ENCODE measurements around the gene SH2D2A. TPM values are rescaled to one million over a fixed set of nuclear protein-coding genes. Genes with fewer than 3 reads are reported as not detected.
A peak's percentile ranks its signal among the peaks of the same experiment; 100 is the strongest.

SH2D2A gene
- total RNA-seq, 1 experiment from 2014 or later, result 0.09 TPM

GRCh38 chr1:156823210-156823790 lies 6.7 kb upstream of the SH2D2A start:
- peak; percentile 51 for DNase-seq (ENCODE audit: low spot score)

GRCh38 chr1:156822680-156823079 lies 6.0 kb upstream of the SH2D2A start:
- no peak for DNase-seq (ENCODE audit: low spot score)

GRCh38 chr1:156821801-156822200 lies 5.2 kb upstream of the SH2D2A start:
- DNase-seq (ENCODE audit: low spot score), result no peak

GRCh38 chr1:156815961-156816422 lies 656 bp downstream of the SH2D2A start:
- DNase-seq (ENCODE audit: low spot score), result no peak

GRCh38 chr1:156815307-156815826 lies 1.3 kb downstream of the SH2D2A start:
- peak; percentile 84 for DNase-seq (ENCODE audit: low spot score)

DNA sequence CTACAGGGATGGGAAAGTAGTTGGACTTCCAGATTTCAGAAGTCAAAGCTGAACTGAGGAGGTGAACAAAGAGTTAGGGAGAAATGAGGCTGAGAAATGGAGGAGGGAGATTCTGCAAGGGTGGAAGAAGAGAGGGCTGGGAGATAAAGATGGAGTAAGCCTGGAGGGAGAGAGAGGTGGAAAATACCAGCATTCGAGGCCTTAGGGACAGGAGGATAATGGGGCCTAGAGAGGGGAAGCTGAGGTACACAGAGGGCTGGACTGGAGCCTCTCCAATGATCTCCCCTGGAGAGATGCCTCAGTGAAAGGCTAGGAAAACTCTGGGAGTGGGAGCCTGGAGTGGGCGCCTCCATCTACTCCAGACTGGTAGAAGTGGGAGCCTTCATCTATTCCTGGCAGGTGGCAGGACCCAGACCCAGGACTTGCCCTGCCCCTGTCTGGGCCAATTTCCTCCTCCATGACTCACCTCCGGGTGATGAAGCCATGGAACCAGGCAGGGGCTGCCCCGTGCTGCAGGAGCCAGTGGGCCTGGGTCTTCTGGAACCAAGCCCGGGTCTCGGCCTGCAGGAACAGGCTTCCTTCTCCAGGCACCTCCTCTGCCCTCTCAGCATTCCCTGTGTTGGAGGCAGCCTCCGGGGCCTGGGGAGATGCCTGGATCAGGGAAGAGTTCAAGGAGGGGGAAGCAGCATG lies 1.9 kb downstream of the SH2D2A start:
- DNase-seq (ENCODE audit: low spot score), result peak; percentile 41

DNA sequence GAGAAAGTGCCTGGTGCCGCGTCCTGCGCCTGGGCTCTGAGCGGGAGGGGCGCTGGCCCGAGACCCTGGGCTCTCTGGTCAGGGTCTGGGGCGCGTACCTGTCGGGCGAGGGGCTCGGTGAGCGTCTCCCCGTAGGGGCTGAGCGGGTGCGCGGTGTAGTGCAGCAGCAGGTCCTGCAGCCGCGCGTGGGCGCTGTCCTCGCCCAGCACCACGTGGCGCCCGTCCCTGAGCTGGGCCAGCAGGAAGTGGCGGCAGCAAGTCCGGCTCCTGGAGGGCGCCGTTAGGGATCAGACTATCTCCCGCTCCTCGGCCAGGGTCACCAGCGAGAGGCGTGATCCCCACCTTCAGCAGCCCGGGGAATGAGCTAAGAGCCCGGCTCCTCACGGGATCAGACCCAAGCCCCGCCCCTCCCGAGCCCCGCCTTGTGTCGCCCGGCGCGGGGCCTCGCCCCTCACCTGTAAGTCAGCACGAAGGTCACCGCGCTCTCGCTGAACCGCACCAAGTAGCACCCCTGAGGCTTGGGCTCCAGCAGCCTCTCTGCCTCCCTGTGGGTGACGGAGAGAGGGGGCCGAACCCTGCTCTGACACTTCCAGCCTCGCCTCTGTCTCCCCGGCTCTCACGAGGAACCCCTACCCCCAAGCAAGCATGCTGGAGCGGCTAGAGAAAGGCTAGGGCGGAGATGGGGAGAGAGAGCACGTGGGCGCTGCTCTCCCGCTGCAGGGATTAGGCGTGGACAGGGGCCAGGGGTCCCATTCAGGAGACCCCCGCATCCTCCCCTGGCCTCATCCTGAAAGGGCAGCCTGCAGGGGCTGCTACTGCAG lies 2.7 kb downstream of the SH2D2A start:
- no peak for DNase-seq (ENCODE audit: low spot score)

- DNase-seq (ENCODE audit: low spot score), result no peak
These were observed 3.4 kb downstream of the SH2D2A start for GRCh38 chr1:156813298-156813697.

GRCh38 chr1:156812293-156812990 lies 4.2 kb downstream of the SH2D2A start:
- DNase-seq (ENCODE audit: low spot score), result no peak

DNA sequence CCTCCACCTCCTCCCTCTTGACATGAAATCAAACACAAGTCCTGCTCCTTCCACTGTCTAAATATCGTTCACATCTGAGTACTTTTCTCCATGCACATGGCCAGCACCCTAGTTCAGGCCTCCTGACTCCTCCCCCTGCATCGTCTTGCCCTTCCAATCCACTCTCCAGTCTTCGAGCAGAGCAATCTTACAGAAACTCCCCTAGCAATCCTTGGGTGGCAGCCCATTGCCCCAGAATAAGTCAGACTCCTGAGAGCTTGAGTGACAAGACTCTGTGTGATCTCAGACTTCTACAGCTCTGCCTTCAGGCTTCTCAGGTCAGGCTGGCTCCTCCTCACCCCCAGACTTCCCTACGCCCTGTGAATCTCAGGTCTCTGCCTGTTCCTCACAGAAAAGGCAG lies 5.5 kb downstream of the SH2D2A start:
- no peak for DNase-seq (ENCODE audit: low spot score)

DNA sequence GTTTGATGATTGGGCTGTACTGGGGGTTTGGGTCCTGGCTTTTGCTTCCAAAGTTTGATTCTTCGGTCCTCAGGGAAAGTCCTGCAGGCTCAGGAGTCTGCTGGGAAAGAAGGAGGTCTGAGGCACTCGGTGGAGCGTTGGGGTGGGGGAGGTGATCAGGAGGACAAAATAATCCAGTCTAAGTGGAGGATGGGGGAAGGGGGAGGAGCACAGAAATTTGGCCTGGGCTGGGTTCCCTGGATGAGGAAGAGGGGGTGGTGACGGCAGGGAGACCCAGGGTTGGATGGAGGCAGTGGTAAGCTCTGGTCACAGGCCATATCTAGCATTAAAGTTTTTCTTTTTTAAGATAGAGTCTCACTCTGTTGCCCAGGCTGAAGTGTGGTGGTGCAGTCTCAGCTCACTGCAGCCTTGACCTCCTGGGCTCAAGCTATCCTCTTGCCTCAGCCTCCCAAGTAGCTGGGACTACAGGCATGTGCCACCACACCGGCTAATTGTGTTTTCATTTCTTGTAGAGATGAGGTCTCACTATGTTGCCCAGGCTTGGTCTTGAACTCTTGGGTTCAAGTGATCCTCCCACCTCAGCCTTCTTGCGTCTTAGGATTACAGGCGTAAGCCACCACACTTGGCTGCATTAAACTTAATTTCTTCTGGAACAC lies 6.8 kb downstream of the SH2D2A start:
- DNase-seq (ENCODE audit: low spot score), result no peak

GRCh38 chr1:156809281-156809680 lies 7.4 kb downstream of the SH2D2A start:
- no peak for DNase-seq (ENCODE audit: low spot score)

DNA sequence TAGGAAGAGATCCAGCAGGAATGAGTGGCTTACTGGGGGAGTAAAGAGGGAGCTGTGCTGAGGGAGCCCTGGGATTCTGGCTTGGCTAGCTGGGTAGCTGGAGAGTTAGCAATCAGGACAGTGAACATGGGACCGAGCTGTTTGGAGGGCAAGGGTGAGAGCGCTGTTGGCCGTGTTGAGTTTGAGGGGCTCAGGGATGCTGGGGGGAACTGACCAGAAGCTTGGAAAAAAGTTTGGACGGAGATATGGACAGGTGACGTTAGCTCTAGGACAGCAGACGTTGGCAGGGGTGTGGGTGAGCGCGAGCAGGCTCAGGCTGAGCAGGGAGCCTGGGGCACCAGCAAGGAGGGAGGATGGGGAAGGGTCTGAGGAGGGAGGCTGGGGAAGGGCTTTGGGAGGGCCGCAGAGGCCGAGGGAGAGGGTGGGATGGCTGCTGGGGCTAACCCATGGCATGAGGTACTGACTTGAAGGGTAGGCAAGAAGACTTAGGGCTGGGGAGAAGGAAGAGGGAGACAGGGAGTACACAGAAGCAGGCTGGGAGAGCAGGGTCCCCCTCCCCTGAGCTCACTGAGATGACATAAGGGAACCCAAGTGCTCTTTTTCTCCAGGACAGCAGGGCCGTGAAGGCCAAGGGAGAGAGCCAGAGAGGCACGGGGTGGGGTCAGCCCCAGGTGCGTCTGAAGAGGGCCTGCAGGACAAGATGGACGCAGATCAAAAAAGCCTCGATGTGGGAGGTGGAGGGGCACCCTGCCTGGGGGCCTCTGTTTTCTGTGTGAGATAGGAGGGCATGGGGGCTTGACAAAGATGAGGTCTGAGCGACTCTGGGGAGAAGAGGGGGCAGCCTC lies 8.2 kb downstream of the SH2D2A start:
- DNase-seq (ENCODE audit: low spot score), result no peak

DNA sequence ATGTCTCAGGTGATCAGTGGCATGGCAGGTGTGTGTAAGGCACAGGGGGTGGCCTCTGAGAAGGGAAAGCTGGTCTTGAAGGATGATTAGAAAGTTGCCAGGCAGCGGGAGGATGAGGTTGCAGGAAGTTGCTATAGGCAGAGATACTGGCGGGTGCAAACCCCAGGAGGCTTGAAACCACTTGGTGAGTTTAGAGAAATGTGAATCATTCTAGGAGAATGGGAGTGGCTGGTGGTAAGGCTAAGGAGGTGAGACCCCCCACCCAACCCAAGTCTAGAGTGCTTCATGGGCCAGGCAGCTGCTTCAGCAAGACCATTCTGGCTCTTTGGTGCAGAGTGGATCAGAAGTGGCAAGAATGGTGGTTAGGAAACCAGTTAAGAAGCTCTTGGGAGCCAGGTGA lies 9.0 kb downstream of the SH2D2A start:
- no peak for DNase-seq (ENCODE audit: low spot score)

DNA sequence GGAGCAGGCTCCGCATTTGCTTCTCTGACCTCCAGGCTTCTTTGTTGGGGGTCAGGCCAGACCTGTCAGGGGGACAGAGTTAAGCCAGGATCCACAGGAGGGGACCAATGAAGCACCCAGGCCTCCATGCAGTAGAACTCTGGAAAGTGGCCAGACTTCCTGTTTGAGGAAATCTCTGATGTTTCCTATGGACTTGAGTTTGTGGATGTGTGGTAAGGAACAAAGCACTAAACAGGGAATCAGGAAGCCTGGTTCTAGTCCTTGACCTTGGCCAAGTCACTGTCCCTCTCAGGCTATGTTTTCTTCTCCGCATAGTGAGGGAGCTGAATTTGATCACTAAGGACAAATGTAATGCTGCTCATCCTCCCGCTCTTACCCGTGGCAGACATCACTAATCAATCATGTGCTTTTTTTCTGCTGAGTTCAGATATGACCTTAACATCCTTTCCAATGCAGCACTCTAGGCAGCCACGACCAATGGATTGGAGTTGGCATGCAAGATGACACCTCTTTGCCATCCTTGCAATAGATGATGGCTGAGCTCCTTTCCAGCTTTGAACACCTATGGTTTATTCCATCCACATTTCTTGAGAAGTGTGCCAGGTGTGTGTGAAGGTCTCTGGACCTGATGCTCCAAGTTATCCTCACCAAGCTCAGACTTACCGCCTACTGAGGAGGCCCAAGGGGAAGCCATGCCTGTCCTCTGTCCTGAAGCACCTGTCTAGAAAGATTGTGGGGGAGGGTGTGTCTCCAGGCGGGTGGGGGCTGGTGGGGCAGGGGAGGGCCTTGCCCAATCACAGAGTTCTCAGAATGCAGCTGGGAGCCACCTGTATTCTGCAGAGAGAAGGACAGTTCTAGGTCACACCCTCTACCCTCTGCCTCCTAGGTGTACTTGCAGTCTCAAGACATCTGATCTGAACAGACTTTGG lies 9.9 kb downstream of the SH2D2A start:
- DNase-seq (ENCODE audit: low spot score), result no peak

DNA sequence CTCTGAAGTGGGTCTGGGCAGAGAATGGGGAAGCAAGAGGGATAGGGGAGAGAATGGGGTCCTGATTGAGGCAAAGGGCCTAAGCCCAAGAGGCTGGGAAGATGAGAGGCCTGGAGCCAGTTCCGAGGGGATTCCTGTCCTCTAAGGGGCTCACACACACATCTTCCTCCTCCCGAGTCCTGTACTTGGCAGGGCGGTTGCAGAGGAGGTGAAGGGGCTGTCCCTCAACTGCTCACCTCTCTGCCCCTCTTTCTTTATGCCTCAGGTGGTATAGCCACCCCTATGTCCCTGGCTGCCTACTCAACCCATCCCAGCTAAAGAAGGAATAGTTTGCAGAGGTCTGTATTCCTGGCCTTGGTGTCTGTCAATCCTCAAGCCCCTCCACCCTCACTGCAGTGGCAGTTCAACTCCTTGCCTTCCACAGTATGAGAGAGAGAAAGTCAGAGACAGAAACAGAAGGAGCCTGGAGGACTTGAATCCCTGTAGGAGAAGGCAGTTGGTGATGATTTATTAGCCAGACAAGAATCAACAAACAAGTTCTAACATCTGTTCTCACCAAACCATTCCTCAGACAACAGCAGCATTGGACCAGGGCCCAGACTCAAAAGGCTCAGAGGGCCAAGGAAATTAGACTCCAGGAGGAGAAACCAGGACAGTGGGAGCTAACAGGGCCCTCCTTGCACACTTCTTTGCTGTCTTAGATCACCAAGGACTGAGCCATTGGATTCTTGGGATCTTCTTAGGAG lies 10.7 kb downstream of the SH2D2A start:
- DNase-seq (ENCODE audit: low spot score), result peak; percentile 46

- DNase-seq (ENCODE audit: low spot score), result peak; percentile 43
These were observed 11.9 kb downstream of the SH2D2A start for GRCh38 chr1:156804572-156805243.

DNA sequence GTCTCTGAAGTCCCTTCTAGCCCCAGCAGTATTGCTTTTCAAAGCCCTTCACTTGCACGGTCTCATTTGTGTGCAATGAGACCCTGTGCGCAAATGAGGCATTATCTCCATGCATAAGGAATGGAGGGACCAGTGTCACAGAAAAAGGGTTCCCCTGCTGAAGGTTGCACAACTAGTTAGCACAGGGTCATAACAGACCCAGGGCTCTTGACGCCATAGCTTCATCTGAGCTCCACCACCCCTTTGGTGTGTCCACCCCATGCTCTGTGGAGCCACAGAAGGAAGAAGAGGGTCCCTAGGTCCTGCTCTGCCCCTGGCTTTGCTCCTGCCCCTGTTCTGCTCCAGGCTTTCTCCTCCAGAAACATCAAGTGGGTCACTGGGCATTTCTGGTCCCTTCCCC lies 12.6 kb downstream of the SH2D2A start:
- DNase-seq (ENCODE audit: low spot score), result no peak
